ENCODE results near the gene TRIM65.

TRIM65 gene

DNA sequence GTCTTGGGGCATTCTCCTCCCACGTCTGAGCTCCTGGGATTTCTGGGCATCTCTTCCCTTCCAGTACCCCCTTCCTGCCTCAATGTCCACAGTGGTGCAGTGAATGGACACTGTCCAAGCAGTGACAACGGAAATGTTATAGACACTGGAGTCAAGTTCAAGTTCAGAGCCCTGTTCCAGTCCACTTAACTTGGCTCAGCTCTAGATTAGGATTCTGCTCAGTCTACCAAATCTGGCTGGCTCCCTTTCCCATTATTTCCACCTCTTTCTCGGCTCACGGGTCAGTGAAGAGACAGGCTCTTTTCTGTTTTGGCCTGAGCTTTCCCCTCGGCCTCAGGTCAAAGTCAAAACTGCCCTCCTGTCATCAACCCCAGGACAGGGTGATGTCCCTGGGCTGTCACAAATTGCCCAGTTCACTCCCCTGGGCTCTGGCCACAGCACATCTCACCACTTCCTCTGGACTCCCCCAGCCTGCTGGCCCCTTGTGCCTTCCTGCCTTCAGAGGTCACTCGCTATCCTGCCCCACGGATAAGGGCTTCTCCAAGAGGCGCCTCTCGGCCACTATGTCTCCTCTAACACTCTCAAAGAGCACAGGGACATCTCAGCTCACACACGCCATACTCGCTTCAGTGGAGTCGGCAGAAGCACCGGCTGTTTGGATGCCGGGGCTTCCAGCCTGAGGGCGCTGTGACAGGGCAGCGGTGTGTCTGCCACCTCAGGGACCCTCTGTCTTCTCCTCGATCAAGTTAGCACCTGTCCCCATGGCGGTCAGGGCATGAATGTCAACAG, 25.6 kb upstream of the TRIM65 start:
- Mint-ChIP-seq H3K9me3 (no peaks in the 10 kb centered on the region), H3K27me3 (ENCODE audit: low read depth, poor library complexity) (peaks cover 3% of the 10 kb centered on the region), H3K27ac (peak overlapping the region; percentile 80), H3K4me3 (no peak overlapping the region), H3K4me1 (peaks cover 9% of the 10 kb centered on the region), H3K36me3 (ENCODE audit: low read depth) (no peaks in the 10 kb centered on the region)
- DNase-seq, result no peak
- TF ChIP-seq, protein P1, sequence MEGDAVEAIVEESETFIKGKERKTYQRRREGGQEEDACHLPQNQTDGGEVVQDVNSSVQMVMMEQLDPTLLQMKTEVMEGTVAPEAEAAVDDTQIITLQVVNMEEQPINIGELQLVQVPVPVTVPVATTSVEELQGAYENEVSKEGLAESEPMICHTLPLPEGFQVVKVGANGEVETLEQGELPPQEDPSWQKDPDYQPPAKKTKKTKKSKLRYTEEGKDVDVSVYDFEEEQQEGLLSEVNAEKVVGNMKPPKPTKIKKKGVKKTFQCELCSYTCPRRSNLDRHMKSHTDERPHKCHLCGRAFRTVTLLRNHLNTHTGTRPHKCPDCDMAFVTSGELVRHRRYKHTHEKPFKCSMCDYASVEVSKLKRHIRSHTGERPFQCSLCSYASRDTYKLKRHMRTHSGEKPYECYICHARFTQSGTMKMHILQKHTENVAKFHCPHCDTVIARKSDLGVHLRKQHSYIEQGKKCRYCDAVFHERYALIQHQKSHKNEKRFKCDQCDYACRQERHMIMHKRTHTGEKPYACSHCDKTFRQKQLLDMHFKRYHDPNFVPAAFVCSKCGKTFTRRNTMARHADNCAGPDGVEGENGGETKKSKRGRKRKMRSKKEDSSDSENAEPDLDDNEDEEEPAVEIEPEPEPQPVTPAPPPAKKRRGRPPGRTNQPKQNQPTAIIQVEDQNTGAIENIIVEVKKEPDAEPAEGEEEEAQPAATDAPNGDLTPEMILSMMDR (IDR thresholded peaks at IDR 0.05), result no peak

DNA sequence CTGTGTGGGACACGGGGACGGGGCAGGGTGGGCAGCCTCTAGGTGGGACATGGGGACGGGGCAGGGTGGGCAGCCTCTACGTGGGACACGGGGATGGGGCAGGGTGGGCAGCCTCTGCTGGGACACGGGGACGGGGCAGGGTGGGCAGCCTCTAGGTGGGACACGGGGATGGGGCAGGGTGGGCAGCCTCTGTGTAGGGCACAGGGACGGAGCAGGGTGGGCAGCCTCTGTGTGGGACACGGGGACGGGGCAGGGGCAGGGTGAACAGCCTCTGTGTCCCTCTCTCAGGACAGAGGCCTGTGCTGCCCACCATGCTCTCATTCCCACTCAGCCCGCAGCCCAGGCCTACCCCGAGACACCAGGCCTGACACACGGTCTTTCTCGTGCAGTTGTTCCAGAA, 24.8 kb upstream of the TRIM65 start:
- peaks cover 13% of the 10 kb centered on the region for H3K4me1 Mint-ChIP-seq
- H3K27ac Mint-ChIP-seq, result no peak overlapping the region
- TF ChIP-seq, protein P1 (IDR thresholded peaks at IDR 0.05), result no peak
- H3K36me3 Mint-ChIP-seq (ENCODE audit: low read depth), result no peaks in the 10 kb centered on the region
- no peak overlapping the region for H3K4me3 Mint-ChIP-seq
- H3K9me3 Mint-ChIP-seq, result no peaks in the 10 kb centered on the region
- no peak for DNase-seq
- H3K27me3 Mint-ChIP-seq (ENCODE audit: low read depth, poor library complexity), result peaks cover 3% of the 10 kb centered on the region

DNA sequence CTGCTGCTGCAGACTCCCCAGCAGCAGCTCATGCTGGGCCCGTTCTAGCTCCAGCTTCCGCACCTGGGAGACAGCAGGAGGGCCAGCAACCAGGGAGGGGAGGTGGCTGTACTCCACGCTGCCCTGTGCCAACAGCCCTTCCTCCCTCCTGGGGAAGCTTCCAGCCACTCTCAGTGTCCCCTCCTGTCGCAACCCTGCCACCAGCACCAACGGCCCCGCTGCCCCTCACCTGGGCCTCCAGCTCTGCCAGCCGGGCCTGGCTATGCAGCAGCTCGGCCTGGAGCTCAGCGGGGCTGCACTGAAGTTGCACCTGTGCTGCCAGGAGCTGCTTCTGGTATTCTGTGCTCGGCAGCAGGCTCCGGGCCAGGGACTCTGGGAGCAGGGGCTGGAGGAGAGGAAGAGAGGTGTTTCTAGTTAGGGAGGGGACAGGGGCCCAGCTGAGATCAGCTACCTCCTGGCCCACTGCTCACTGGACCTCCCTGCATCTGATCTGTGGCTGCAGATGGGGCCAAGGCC, 23.4 kb upstream of the TRIM65 start:
- Mint-ChIP-seq H3K4me3 (no peak overlapping the region), H3K36me3 (ENCODE audit: low read depth) (no peaks in the 10 kb centered on the region), H3K4me1 (peaks cover 13% of the 10 kb centered on the region), H3K9me3 (no peaks in the 10 kb centered on the region), H3K27ac (no peak overlapping the region), H3K27me3 (ENCODE audit: low read depth, poor library complexity) (peaks cover 7% of the 10 kb centered on the region)
- DNase-seq, result no peak
- TF ChIP-seq, protein P1 (IDR thresholded peaks at IDR 0.05), result no peak

DNA sequence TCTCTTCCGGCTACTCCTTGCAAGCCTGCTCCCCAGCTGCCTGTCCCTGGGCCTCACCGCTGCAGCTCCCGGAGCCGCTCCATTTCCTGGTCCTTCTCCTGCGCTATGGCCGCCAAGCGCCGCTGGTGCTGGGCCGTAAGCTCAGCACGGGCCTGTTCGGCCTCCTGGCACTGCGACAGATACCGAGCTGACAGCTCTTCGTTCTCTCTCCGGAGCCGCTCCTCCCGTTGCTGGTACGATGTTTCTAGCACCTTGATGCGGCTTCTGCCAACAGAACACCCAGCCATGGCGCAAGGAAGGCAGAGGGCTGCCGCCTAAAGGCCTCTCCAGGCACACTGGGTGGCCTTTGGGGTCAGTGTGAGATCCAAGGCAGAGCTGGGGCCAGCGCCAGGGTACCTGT, 22.9 kb upstream of the TRIM65 start:
- Mint-ChIP-seq H3K36me3 (ENCODE audit: low read depth) (no peaks in the 10 kb centered on the region), H3K9me3 (no peaks in the 10 kb centered on the region), H3K4me1 (peaks cover 13% of the 10 kb centered on the region), H3K27me3 (ENCODE audit: low read depth, poor library complexity) (peaks cover 7% of the 10 kb centered on the region), H3K27ac (no peak overlapping the region), H3K4me3 (no peak overlapping the region)
- TF ChIP-seq, protein P1 (IDR thresholded peaks at IDR 0.05), result no peak
- no peak for DNase-seq

DNA sequence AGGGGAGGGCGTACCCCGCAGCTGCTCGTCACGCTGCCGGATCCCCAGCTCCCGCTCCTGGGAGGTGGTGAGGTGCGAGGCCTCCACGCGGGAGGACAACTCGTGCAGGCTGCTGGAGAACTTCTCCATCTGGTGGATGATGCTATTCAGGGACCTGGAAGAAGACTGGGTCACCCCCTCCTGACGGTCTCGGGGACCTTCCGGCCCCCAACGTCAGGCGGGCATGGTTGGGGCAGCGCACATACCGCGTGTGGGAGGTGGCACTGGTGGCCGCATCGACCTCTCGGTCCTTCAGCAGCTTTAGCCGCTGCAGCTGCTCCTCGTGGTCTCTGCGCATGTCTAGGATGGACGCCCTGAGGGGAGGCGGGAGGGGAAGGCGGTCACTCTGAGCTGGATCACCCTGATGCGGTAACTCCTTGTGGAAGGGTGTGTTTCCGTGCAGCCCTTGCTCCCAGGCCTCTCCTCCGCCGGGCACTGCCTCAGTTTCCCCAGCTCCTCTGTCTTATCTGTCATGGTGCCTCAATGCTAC, 21.2 kb upstream of the TRIM65 start:
- no peak overlapping the region for H3K4me3 Mint-ChIP-seq
- no peaks in the 10 kb centered on the region for H3K36me3 Mint-ChIP-seq (ENCODE audit: low read depth)

More for the DNA sequence above, 21.2 kb upstream of the TRIM65 start:
- Mint-ChIP-seq H3K27ac (no peak overlapping the region), H3K27me3 (ENCODE audit: low read depth, poor library complexity) (peaks cover 7% of the 10 kb centered on the region), H3K4me1 (peaks cover 13% of the 10 kb centered on the region), H3K9me3 (no peaks in the 10 kb centered on the region)
- no peak for DNase-seq
- TF ChIP-seq, protein P1 (IDR thresholded peaks at IDR 0.05), result no peak
